Measurements from ENCODE around the gene RYR3.

Gene RYR3

DNA sequence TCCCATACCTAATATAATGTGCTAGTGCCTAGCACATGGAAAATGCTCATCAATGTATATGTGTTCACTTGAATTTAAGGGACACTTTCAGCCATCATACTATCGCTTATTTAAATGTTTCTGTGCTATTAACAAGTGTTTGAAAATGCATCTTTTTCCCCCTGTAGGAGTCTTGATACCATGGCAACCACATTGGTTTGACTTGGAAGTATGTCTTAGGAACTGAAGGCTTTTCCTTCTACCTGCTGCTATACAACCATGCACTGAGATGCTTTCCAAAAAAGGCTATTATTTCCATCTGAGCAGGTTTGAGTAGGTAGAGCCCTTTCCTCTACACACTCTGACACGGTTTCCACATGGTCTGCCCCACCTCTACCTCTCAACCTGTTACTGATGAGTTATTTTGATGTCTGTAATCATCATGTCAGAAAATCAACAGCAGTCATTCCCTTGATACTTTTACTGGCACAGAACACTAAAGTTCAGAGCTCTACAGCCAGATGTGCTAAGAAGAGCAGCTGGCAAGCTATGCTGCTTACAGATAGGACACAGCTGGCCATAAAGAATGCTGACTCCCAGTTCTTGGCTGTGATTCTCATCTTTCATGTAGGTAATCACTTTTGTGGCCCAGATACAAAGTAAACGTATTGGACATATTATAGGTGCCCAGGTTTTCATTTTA lies 59.3 kb downstream of the RYR3 start:
- ChIA-PET POLR2A (no interaction called here), CTCF (no interaction called here)
- no peak for DNase-seq (ENCODE audit: low read depth, low spot score)
- no peak overlapping the region for H3K4me3 ChIP-seq (ENCODE audit: low read depth, low read length)
- TF ChIP-seq, protein P1, sequence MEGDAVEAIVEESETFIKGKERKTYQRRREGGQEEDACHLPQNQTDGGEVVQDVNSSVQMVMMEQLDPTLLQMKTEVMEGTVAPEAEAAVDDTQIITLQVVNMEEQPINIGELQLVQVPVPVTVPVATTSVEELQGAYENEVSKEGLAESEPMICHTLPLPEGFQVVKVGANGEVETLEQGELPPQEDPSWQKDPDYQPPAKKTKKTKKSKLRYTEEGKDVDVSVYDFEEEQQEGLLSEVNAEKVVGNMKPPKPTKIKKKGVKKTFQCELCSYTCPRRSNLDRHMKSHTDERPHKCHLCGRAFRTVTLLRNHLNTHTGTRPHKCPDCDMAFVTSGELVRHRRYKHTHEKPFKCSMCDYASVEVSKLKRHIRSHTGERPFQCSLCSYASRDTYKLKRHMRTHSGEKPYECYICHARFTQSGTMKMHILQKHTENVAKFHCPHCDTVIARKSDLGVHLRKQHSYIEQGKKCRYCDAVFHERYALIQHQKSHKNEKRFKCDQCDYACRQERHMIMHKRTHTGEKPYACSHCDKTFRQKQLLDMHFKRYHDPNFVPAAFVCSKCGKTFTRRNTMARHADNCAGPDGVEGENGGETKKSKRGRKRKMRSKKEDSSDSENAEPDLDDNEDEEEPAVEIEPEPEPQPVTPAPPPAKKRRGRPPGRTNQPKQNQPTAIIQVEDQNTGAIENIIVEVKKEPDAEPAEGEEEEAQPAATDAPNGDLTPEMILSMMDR (IDR thresholded peaks at IDR 0.05; ENCODE audit: insufficient read depth, low read length, missing control alignments), result no peak

DNA sequence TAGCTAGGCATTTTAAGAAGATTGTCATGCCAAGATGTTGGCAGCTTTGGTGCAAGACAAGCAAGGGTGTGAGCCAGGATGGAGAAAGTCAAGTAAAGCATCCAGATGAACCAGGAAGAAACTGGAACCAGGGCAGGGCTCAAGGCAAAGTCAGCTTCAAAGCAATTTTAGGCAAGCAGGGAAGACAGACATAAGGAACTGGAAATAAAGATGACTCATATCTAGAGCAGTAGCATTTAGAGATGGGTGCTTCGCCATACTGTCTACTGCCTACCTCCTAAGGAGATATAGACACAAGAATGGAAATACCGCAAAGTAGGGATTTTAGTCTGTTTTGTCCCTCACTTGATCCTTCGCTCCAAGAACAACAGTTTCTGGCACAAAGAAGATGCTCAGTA lies 59.9 kb downstream of the RYR3 start:
- CTCF ChIA-PET, result no interaction called here

GRCh38 chr15:33371159-33371558 lies 60.4 kb downstream of the RYR3 start:
- CTCF ChIA-PET, result no interaction called here
- TF ChIP-seq, protein P1 (IDR thresholded peaks at IDR 0.05; ENCODE audit: insufficient read depth, low read length, missing control alignments), result no peak
- POLR2A ChIA-PET, result no interaction called here
- DNase-seq (ENCODE audit: low read depth, low spot score), result no peak
- no peak overlapping the region for H3K4me3 ChIP-seq (ENCODE audit: low read depth, low read length)

More for the DNA sequence above, 59.9 kb downstream of the RYR3 start:
- DNase-seq (ENCODE audit: low read depth, low spot score), result no peak
- no peak overlapping the region for H3K4me3 ChIP-seq (ENCODE audit: low read depth, low read length)
- TF ChIP-seq, protein P1 (IDR thresholded peaks at IDR 0.05; ENCODE audit: insufficient read depth, low read length, missing control alignments), result no peak
- POLR2A ChIA-PET, result no interaction called here

DNA sequence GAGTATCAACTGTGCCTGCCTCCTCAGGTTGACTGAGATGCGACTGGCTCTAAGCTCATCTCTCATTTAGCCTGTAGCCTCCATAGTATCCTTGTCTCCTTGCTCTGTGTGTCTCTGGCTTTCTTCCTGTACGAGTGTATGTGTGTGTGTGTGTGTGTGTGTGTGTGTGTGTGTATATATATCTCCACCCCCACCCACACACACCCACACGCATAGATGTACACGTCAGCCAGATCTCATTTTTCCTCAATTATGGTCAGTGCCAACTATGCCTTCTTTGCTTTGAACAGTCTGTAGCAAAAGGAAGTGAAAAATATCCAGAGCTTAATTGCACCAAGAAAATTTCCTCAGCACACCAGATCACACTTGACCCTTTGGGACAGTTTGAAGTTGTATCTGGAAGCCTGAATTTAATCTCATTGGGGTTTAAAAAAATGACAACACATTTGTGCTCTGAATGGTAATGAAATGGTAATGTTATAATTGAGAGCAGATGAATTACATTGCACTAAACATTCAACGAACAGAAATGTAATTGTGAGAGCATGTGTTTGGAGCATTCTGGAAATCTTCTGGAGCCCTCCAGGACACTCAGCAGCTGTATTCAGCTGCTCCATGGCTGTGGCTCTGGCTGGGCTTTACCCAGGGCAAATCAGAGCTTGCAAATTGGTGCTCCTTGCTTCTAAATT lies 63.6 kb downstream of the RYR3 start:
- no peak overlapping the region for H3K4me3 ChIP-seq (ENCODE audit: low read depth, low read length)
- TF ChIP-seq, protein P1 (IDR thresholded peaks at IDR 0.05; ENCODE audit: insufficient read depth, low read length, missing control alignments), result no peak
- CTCF ChIA-PET, result no interaction called here
- DNase-seq (ENCODE audit: low read depth, low spot score), result no peak
- POLR2A ChIA-PET, result no interaction called here

DNA sequence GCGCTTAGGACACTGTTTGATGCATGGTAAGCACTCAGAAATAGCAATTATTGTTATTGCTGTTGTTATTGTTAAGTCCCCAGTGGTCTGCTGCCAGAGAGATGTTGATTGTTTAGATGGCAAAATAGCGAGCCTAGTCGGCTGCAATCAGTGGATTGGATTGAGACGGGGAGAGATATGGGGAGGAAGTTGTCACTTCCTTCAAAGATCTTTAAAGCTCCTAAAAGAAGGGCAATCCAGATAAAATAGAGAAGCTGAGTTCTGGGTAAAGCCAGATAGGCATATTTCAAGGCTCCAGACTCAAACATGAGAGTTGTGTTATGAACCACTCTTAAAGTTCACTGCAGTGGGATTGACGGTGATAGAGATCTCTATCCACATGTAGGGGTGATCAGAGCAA lies 64.5 kb downstream of the RYR3 start:
- H3K4me3 ChIP-seq (ENCODE audit: low read depth, low read length), result no peak overlapping the region
- TF ChIP-seq, protein P1 (IDR thresholded peaks at IDR 0.05; ENCODE audit: insufficient read depth, low read length, missing control alignments), result no peak
- ChIA-PET POLR2A (no interaction called here), CTCF (no interaction called here)
- DNase-seq (ENCODE audit: low read depth, low spot score), result no peak

DNA sequence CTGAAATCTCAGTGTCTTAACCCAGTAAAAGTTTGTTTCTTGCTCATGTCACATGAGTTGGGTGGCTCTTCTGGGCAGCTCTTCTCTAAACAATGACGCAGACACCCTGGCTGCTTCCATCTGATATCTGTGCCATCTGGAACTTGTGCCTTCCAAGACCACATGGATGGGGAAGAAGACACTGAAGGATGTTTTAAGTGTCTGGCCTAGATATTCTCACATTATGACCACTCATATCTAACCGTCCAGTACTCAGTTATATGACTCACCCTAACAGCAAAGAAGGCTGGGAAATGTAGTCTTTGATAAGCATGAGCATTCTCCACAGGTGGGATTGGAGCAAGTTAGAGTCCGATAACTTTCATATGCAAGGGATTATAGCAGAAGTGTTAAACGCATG lies 66.4 kb downstream of the RYR3 start:
- TF ChIP-seq, protein P1 (IDR thresholded peaks at IDR 0.05; ENCODE audit: insufficient read depth, low read length, missing control alignments), result no peak
- CTCF ChIA-PET, result no interaction called here
- POLR2A ChIA-PET, result no interaction called here
- H3K4me3 ChIP-seq (ENCODE audit: low read depth, low read length), result no peak overlapping the region
- DNase-seq (ENCODE audit: low read depth, low spot score), result no peak
